CD4-positive, alpha-beta T cell treated with Interferon alpha-2 for 1 hour (primary cell): Measurements from ENCODE around the gene SLC5A4.

Experiments
- DNase-seq, 2 donors: peaks; one replicate each; pipeline ENCODE4 v3.0.0-alpha.2; 2020 to 2022

The SLC5A4 gene

DNA sequence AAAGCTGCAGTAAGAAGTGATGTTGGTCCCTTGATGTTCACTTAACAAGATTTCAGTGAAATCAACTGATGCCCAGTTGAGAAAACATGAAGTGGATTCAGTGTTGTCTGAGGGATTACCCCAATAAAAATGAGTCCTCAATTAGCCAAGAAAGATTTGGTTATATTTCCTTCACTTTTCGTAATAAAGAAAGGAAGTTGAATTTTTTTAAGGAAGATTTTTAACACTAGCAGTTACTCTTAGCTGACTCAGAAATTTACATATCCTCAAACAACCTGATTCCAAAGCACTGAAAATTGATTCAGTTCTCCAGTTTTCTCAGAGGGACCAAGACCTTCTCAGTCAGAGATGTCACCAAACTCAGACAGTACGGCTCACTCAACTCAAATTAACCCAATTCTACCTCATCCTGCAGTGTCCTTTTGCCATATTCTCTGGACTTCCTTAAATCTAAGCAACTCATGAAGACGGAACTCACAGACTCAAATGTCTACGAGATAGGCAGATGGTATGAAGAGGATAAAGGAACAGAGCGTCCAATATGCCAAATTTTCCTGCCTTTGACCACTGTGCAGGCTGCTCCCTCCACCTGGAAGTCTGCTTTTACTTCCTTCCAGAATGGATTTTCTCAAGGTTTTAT, 22.8 kb downstream of the SLC5A4 start:
- no peak for DNase-seq

- DNase-seq: no peak
Measured at GRCh38 chr22:32226326-32227104, 28.6 kb downstream of the SLC5A4 start.

- DNase-seq: no peak
Measured at GRCh38 chr22:32222991-32223390, 32.2 kb downstream of the SLC5A4 start.

GRCh38 chr22:32219026-32219425, 36.1 kb downstream of the SLC5A4 start:
- DNase-seq: peak; percentile 6 to 22

GRCh38 chr22:32218470-32218869, 36.7 kb downstream of the SLC5A4 start:
- peak; percentile 12 to 44 for DNase-seq

DNA sequence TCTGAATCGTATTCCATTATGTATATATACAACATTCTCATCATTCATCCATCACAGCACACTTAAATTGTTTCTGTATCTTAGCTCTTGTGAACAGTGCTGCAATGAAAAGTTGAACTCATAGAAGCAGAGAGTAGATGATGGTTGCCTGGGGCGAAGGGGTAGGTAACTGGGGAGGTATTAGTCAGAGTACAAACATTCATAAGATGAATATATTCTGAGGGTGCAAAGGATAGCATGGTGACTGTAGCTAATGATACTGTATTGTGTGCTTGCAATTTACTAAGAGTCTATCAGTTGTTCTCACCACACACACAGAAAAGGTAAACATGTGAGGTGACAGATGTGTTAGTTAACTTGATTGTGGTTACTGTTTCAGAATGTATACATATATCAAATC, 37.7 kb downstream of the SLC5A4 start:
- DNase-seq: no peak

DNA sequence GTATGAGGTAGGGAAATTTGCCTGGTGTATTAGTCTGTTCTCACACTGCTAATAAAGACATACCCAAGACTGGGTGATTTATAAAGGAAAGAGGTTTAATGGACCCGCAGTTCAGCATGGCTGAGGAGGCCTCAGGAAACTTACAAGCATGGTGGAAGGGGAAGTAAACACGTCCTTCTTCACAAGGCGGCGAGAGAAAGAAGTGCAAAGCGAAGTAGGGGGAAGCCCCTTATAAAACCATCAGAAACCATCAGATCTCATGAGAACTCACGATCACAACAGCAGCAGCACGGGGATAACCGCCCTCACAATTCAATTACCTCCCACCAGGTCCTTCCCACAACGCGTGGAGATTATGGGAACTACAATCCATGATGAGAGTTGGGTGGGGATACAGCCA, 38.2 kb downstream of the SLC5A4 start:
- no peak for DNase-seq

GRCh38 chr22:32211011-32211410, 44.1 kb downstream of the SLC5A4 start:
- DNase-seq: no peak

GRCh38 chr22:32208681-32209080, 46.5 kb downstream of the SLC5A4 start:
- no peak for DNase-seq

DNA sequence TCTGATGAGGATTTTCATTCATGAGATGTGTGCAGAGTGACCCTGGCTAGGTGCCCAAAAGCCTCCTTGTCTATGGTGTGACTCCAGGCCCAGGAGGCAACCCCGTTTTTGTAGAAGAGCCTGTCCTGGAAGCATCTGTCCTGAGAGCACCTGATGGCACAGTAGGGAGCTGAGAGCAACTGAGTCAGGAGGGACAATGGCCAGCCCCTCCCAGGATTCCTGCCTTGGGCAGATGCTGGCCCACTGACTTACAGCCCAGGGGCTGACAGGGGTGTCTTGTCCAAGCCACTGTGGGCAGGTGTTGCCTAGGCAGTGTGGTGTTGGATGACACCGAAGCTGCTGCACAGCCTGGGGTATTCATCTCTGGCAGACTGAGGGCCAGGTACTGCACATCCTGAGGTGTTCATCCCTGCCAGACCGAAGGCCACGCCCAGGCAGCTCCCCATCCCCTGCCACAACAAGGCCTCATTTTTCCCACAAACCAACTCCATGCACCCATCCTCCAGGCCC, 47.1 kb downstream of the SLC5A4 start:
- no peak for DNase-seq

- DNase-seq: peak; percentile 33 to 59
Measured at GRCh38 chr22:32206774-32207758, 48.1 kb downstream of the SLC5A4 start.

- no peak for DNase-seq
Measured at GRCh38 chr22:32205974-32206773, 49.0 kb downstream of the SLC5A4 start.

DNA sequence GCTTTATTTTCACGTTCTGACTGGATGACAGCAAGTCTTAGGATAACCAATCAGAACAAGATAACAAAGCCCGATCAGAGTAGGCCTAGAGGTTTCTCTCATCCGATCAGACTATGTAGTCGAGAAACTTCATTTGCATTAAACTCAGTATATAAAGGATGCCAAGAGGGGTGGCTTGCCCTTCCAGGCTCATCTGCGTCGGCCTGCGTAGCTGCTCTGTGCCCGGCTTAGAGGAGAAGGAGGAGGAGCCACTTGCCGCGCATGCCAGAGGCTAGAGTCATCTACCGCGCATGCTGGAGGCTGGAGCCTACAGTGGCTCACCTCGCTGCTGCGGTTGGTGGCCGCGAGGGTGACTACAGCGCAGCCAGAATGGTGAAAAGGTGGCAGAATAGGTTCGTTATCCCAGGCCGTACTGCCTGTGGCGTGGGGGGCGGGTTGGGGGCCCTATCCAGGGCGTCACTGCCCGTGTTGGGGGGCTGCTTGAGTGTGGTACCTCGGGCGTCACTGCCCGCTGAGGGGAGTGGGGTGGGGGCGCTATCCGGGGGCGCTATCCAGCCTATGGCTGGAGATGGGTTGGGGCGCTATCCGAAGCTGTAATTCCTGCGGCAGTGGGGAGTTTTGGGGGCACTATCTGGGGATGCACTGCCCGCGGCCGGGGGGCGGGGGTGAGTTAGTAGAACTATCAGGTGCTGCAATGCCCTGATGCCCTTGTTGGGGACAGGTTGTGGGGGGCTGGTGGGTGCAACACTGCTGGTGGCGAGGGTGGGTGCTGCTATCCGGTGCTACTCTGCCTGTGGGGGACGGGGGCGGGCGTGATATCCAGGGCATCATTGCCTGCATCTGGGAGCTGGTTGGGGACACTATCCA, 50.1 kb downstream of the SLC5A4 start, which contains the start of gene RFPL2:
Gene RFPL2, minus strand, starts transcription at position 218 of the 867 bp plus-strand sequence. CDS start 2,622 bp downstream, outside the sequence.
- peak; percentile 21 to 65 for DNase-seq

- DNase-seq: peak in 1 of 2 donors; percentile 43
Measured at GRCh38 chr22:32204040-32204855, 50.9 kb downstream of the SLC5A4 start.

GRCh38 chr22:32203181-32204039, 51.7 kb downstream of the SLC5A4 start:
- DNase-seq: peak in 1 of 2 donors; percentile 8

DNA sequence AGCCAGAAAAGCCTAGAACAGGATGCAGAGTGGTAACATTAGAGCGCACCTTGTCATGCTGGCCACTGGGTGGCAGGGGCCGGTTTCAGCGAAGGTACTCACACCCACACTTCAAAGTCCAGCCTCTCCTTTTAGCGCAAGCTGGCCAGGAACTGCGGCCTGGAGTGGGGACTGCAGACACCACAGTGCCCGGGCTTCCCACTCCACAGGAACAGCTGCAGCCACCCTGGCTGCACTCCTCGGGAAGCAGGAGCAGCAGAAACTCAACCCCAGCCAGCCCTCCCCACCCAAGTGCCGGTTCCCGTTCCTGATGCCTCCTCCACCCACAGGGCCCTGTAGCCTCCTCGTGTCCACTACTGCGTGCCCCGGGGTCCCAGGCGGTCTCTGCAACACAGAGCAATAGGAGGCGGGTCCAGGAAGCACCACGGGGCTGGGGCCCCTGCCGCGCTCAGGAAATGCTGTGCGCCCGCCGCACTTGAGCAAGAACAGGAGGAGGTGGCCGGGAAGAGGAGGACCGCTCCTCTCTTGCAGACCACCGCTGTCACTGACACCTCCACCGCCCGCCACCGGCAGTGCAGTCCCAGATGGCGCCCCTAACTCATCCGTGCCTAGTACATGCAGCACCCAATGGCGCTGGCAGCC, 52.5 kb downstream of the SLC5A4 start:
- peak; percentile 22 to 51 for DNase-seq

DNA sequence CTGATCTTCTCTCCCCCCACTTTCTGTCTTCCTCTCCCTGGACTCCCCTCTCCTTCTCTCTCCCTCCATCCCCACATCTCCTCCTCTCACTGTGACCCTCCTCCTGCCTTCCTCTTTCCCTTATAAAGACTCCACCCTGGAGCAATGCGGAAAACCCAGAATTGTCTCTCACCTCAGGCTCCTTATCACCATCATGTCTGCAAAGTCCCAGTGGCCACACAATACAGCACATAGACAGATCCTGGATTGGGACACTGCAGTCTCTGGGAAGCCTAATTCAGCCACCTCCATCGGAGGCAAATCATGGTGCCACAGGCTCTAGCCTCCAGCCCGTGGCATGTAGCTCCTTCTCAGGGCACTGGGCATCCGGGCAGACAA, 53.0 kb downstream of the SLC5A4 start:
- DNase-seq: no peak

GRCh38 chr22:32200752-32201151, 54.4 kb downstream of the SLC5A4 start:
- DNase-seq: peak in 1 of 2 donors; percentile 53

DNA sequence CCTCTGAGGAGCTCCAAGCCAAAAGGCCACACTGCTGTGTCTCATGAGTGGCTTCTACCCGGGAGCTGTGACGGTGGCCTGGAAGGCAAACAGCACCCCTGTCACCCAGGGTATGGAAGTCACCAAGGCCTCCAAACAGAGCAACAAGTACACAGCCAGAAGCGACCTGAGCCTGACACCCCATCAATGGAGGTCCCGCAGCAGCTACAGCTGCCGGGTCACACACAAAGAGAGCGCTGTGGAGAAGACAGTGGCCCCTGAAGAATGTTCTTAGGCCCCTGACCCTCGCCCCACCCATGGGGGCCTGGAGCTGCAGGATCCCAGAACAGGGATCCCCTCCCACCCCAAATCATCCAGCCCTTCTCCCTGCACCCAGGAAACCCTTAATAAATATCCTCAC, 55.2 kb downstream of the SLC5A4 start:
- no peak for DNase-seq
